ENCODE measurements around the gene PPL.

DNA sequence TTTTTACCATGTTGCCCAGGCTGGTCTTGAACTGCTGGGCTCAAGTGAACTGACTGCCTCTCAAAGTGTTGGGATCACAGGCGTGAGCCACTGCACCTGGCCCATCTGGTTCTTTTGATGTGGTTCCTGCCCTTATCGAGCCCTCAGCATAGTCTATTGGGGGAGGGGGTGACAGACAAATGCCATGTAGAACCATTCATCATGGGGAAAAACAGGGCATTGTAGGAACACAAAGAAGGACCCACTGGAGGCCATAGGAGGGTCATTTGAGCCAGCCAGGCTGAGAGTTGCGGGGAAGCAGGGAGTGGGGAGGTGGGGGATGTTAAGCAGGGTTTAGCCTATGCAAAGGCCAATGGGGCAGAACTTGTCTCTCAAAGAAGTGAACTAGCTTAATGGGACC, 33.1 kb upstream of the PPL start:
- TF ChIP-seq POLR2AphosphoS5 (IDR thresholded peaks at IDR 0.05; ENCODE audit: borderline replicate concordance, low read depth, low read length) = no peak
- TF ChIP-seq EZH2 (IDR thresholded peaks at IDR 0.05) = no peak
- TF ChIP-seq FOXP2 (optimal IDR thresholded peaks at IDR 0.05; ENCODE audit: control extremely low read depth, extremely low read length, insufficient read depth) = no peak

All from SK-N-MC (cell line).